ENCODE data around the gene ERG. TPM values are rescaled to one million over a fixed set of nuclear protein-coding genes. Genes with fewer than 3 reads are reported as not detected.
A peak's percentile ranks its signal among the peaks of the same experiment; 100 is the strongest.

ERG gene
- total RNA-seq, 3 donors from 2014 or later (not counting 1 experiment from before 2014, with no cell fraction given): 0.36 to 0.58 TPM; not detected in 1

DNA sequence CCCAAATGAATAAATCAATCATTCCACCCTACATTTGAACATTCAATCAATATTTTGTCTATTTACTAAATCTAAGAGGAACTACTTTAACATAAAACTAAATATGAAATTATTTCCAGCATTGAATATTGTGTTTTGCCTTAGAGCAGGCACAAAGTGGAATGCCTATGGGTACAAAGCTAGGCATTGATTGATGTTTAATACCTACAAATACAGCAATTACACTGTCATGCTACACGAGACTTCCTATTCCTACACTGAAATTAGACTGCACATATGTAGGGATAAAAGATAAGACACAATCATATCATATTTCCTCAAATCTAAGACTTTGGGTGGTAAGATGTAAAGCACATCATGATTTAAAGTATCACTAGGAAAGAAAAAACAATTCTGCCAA is 12.9 kb upstream of the ERG start:
- Mint-ChIP-seq H3K27ac (no peak overlapping the region), H3K4me1 (peaks cover 9 to 11% of the 10 kb centered on the region in 2 donors), H3K36me3 (no peaks in the 10 kb centered on the region), H3K4me3 (no peak overlapping the region), H3K27me3 (ENCODE audit: low read depth in 2 of 2) (peaks cover 14 to 41% of the 10 kb centered on the region in 2 donors), H3K9me3 (no peaks in the 10 kb centered on the region)
- Histone ChIP-seq H3K27me3 (ENCODE audit: control insufficient read depth, insufficient read depth, low read length) (no peaks in the 10 kb centered on the region), H3K9me3 (ENCODE audit: control insufficient read depth, insufficient read depth, low read length) (no peaks in the 10 kb centered on the region), H3K36me3 (ENCODE audit: control insufficient read depth, insufficient read depth, low read length) (no peaks in the 10 kb centered on the region), H3K4me1 (ENCODE audit: control insufficient read depth, insufficient read depth, low read length) (peaks cover 8% of the 10 kb centered on the region), H3K27ac (ENCODE audit: low read length) (no peak overlapping the region), H3K4me3 (ENCODE audit: low read length) (no peak overlapping the region)
- intact Hi-C loops (cut with micrococcal nuclease): no loop called here
- no CpG with 5 or more reads among the region's 1 CpG for WGBS (ENCODE audit: insufficient coverage)
- ATAC-seq (no peak), DNase-seq (no peak)
- TF ChIP-seq, protein P1, sequence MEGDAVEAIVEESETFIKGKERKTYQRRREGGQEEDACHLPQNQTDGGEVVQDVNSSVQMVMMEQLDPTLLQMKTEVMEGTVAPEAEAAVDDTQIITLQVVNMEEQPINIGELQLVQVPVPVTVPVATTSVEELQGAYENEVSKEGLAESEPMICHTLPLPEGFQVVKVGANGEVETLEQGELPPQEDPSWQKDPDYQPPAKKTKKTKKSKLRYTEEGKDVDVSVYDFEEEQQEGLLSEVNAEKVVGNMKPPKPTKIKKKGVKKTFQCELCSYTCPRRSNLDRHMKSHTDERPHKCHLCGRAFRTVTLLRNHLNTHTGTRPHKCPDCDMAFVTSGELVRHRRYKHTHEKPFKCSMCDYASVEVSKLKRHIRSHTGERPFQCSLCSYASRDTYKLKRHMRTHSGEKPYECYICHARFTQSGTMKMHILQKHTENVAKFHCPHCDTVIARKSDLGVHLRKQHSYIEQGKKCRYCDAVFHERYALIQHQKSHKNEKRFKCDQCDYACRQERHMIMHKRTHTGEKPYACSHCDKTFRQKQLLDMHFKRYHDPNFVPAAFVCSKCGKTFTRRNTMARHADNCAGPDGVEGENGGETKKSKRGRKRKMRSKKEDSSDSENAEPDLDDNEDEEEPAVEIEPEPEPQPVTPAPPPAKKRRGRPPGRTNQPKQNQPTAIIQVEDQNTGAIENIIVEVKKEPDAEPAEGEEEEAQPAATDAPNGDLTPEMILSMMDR (IDR thresholded peaks at IDR 0.05): no peak

DNA sequence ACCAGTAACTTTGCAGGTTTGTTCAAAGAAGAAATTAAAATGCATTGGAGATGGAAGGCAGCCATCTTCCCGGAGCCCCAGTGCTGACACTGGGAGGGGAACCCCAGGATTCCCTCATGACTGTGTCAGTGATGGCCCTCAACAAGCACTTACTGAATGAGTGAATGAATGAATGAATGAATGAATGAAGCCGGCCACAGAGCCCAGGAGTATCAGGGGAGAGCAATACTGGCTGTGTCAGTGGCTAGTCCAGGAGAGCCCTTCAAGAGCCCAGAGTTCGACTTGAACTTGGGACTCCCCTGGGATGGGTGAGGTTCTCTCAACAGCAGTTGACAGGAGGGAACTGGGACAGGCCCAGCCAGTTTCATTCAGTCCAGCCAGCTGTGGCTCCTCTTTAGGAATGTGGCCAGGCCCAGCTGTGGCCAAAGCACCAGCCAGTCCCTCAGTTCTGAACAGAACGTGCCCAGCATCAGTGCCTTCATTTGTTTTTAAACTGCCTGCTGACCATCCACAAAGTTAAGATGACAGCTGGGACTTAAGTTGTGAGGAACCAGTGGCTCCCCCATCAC is 9.2 kb upstream of the ERG start:
- Histone ChIP-seq H3K27me3 (ENCODE audit: control insufficient read depth, insufficient read depth, low read length) (no peaks in the 10 kb centered on the region), H3K4me1 (ENCODE audit: control insufficient read depth, insufficient read depth, low read length) (peaks cover 8% of the 10 kb centered on the region), H3K4me3 (ENCODE audit: low read length) (no peak overlapping the region), H3K27ac (ENCODE audit: low read length) (no peak overlapping the region), H3K36me3 (ENCODE audit: control insufficient read depth, insufficient read depth, low read length) (no peaks in the 10 kb centered on the region), H3K9me3 (ENCODE audit: control insufficient read depth, insufficient read depth, low read length) (no peaks in the 10 kb centered on the region)
- Mint-ChIP-seq H3K4me3 (no peak overlapping the region), H3K36me3 (no peaks in the 10 kb centered on the region), H3K27ac (no peak overlapping the region), H3K9me3 (no peaks in the 10 kb centered on the region), H3K4me1 (peaks cover 9 to 17% of the 10 kb centered on the region in 2 donors), H3K27me3 (ENCODE audit: low read depth in 2 of 2) (peaks cover 10 to 27% of the 10 kb centered on the region in 2 donors)
- no peak for DNase-seq
- ATAC-seq: no peak
- WGBS (ENCODE audit: insufficient coverage): 84% methylated on average over 4 of the region's 4 CpGs
- intact Hi-C loops (cut with micrococcal nuclease): loop anchor here (5.0 kb wide), 1 partner anchor 630 kb away; no protein-coding TSS in a partner anchor
- TF ChIP-seq, protein P1 (IDR thresholded peaks at IDR 0.05): no peak

- TF ChIP-seq, protein P1 (IDR thresholded peaks at IDR 0.05): no peak
- peaks cover 9 to 17% of the 10 kb centered on the region in 2 donors for H3K4me1 Mint-ChIP-seq
- peak in 1 of 2 donors; percentile 3 for DNase-seq
- H3K9me3 Mint-ChIP-seq: no peaks in the 10 kb centered on the region
- H3K4me3 Mint-ChIP-seq: peak overlapping the region; percentile 52
- Histone ChIP-seq H3K27me3 (ENCODE audit: control insufficient read depth, insufficient read depth, low read length) (no peaks in the 10 kb centered on the region), H3K27ac (ENCODE audit: low read length) (no peak overlapping the region), H3K4me3 (ENCODE audit: low read length) (no peak overlapping the region), H3K36me3 (ENCODE audit: control insufficient read depth, insufficient read depth, low read length) (no peaks in the 10 kb centered on the region), H3K4me1 (ENCODE audit: control insufficient read depth, insufficient read depth, low read length) (peaks cover 8% of the 10 kb centered on the region), H3K9me3 (ENCODE audit: control insufficient read depth, insufficient read depth, low read length) (no peaks in the 10 kb centered on the region)
- WGBS (ENCODE audit: insufficient coverage): 30% methylated on average over 24 of the region's 24 CpGs
- H3K27ac Mint-ChIP-seq: no peak overlapping the region
- intact Hi-C loops (cut with micrococcal nuclease): loop anchor here (5.0 kb wide), 1 partner anchor 631 kb away; no protein-coding TSS in a partner anchor
- peak; percentile 31 to 60 (median 47) for ATAC-seq
- peaks cover 10 to 33% of the 10 kb centered on the region in 2 donors for H3K27me3 Mint-ChIP-seq (ENCODE audit: low read depth in 2 of 2)
- no peaks in the 10 kb centered on the region for H3K36me3 Mint-ChIP-seq
Observed at GRCh38 chr21:38506661-38507281, 8.5 kb upstream of the ERG start.

Measured in natural killer cell (primary cell).